OCI-LY1 (cell line): ENCODE results near the gene PITPNM3.

ENCODE experiments used
- H2AFZ ChIP-seq: fragments of 200-600 bp; sonication (generic), shearing (Covaris generic); 2 replicates; pipeline ENCODE4 v1.6.0; 2014; ENCODE audit warnings: antibody characterized with exemption, mild to moderate bottlenecking, low read length
- H3F3A ChIP-seq: fragments of 200-600 bp; sonication (generic), shearing (Covaris generic); 2 replicates; pipeline ENCODE4 v1.6.0; 2014; ENCODE audit warnings: mild to moderate bottlenecking, antibody characterized with exemption, low read length, moderate library complexity; ENCODE audit not compliant: insufficient read depth
- H3K27ac ChIP-seq: fragments of 200-600 bp; sonication (generic); 2 replicates; pipeline ENCODE4 v1.5.1; 2014; ENCODE audit warnings: low read length, mixed run types, mild to moderate bottlenecking, low read depth; ENCODE audit not compliant: poor library complexity, severe bottlenecking
- H3K27me3 ChIP-seq: fragments of 200-600 bp; sonication (generic); 2 replicates; pipeline ENCODE4 v1.6.0; 2014; ENCODE audit warnings: antibody characterized with exemption, mild to moderate bottlenecking, low read length, moderate library complexity; ENCODE audit not compliant: insufficient read depth
- H3K36me3 ChIP-seq: fragments of 200-600 bp; sonication (generic); 2 replicates; pipeline ENCODE4 v1.6.1; 2014; ENCODE audit warnings: mild to moderate bottlenecking, antibody characterized with exemption, low read length, moderate library complexity, mixed read lengths; ENCODE audit not compliant: insufficient read depth
- H3K4me1 ChIP-seq: fragments of 200-600 bp; sonication (generic); 2 replicates; pipeline ENCODE4 v1.5.1; 2014; ENCODE audit warnings: mild to moderate bottlenecking, low read length, moderate library complexity; ENCODE audit not compliant: insufficient read depth, severe bottlenecking
- H3K4me2 ChIP-seq: fragments of 200-600 bp; sonication (generic), shearing (Covaris generic); 2 replicates; pipeline ENCODE4 v1.6.1; 2014; ENCODE audit warnings: low read length
- H3K4me3 ChIP-seq: fragments of 200-600 bp; sonication (generic); 2 replicates; pipeline ENCODE4 v1.5.1; 2014; ENCODE audit warnings: low read length, low read depth, mild to moderate bottlenecking, mixed read lengths; ENCODE audit not compliant: poor library complexity, severe bottlenecking
- H3K79me2 ChIP-seq: fragments of 200-600 bp; shearing (Covaris generic); 2 replicates; pipeline ENCODE4 v1.6.1; 2016; ENCODE audit warnings: mixed run types, low read length, mixed read lengths; ENCODE audit not compliant: insufficient read depth
- H3K9ac ChIP-seq: fragments of 200-600 bp; sonication (generic), shearing (Covaris generic); 2 replicates; pipeline ENCODE4 v1.6.1; 2014; ENCODE audit warnings: mild to moderate bottlenecking, low read length, mixed read lengths
- H3K9me2 ChIP-seq: fragments of 200-600 bp; sonication (generic), shearing (Covaris generic); 2 replicates; pipeline ENCODE4 v1.6.1; 2014; ENCODE audit warnings: low read depth, mild to moderate bottlenecking, low read length, mixed read lengths
- H3K9me3 ChIP-seq: fragments of 200-600 bp; shearing (Covaris generic); 2 replicates; pipeline ENCODE4 v1.6.1; 2014; ENCODE audit warnings: low read length, mixed read lengths
- H4K20me1 ChIP-seq: fragments of 200-600 bp; sonication (generic), shearing (Covaris generic); 2 replicates; pipeline ENCODE4 v1.6.0; 2016; ENCODE audit warnings: mild to moderate bottlenecking, low read length; ENCODE audit not compliant: insufficient read depth
- EZH2 ChIP-seq: fragments of 200-600 bp; sonication (generic), shearing (Covaris generic); IDR thresholded peaks from 2 replicates; pipeline ENCODE4 v1.8.0; 2017; ENCODE audit warnings: borderline replicate concordance, mixed run types, mild to moderate bottlenecking, antibody characterized with exemption, low read length, moderate library complexity, mixed read lengths
- TF ChIP-seq, protein P1 (sequence below): fragments of 200-600 bp; sonication (generic), shearing (Covaris generic); IDR thresholded peaks from 2 replicates; pipeline ENCODE4 v1.5.1; 2017; ENCODE audit warnings: mild to moderate bottlenecking, antibody characterized with exemption, low read length, moderate library complexity, mixed read lengths

The PITPNM3 gene

DNA sequence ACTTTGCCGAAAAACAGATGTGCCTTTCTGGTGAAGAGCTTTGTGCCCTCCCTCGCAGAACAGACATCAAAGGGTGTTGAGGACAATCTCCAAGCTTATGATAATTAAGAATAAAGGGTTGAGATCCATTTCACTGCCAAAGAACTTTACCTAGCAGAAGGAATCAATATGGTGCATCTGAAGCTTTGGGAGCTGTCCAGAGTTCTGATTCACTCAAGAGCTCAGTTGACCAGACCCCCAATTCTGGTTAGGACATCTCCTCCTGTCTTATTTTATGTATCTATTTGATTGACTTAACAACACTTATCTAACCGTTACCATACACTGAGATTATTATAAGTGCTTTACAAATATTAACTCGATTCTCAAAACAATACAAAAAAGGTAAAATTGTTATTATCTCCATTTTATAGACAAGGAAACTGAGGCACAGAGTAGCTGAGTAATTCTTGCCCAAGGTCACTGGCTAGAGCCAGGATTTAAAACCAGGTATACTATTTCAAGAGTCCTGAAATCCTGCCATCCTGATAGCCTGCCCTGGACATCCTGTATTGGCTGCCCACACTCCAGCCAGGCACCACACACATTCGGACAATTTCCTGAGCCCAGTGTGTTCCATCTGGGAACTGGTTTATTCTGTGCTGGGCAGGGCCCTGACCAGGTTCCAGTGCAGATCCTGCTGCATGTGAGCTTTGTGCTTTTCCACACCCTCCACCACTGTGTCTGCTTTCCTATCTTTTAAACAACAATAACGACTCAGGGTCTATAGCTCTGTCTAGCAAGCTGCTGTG is 29.8 kb downstream of the PITPNM3 start:
- no peaks in the 10 kb centered on the region for H3K9me2 ChIP-seq
- TF ChIP-seq, protein P1, sequence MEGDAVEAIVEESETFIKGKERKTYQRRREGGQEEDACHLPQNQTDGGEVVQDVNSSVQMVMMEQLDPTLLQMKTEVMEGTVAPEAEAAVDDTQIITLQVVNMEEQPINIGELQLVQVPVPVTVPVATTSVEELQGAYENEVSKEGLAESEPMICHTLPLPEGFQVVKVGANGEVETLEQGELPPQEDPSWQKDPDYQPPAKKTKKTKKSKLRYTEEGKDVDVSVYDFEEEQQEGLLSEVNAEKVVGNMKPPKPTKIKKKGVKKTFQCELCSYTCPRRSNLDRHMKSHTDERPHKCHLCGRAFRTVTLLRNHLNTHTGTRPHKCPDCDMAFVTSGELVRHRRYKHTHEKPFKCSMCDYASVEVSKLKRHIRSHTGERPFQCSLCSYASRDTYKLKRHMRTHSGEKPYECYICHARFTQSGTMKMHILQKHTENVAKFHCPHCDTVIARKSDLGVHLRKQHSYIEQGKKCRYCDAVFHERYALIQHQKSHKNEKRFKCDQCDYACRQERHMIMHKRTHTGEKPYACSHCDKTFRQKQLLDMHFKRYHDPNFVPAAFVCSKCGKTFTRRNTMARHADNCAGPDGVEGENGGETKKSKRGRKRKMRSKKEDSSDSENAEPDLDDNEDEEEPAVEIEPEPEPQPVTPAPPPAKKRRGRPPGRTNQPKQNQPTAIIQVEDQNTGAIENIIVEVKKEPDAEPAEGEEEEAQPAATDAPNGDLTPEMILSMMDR, result no peak
- TF ChIP-seq EZH2, result no peak
- H3K4me3 ChIP-seq, result no peak overlapping the region
- no peaks in the 10 kb centered on the region; the same call in 1 of the 2 replicates for H3K27me3 ChIP-seq
- H3K4me1 ChIP-seq, result no peaks in the 10 kb centered on the region
- no peak overlapping the region for H3K27ac ChIP-seq
- H4K20me1 ChIP-seq, result no peaks in the 10 kb centered on the region
- H3K79me2 ChIP-seq, result no peaks in the 10 kb centered on the region
- H3K9me3 ChIP-seq, result no peaks in the 10 kb centered on the region
- no peaks in the 10 kb centered on the region for H3F3A ChIP-seq
- H2AFZ ChIP-seq, result no peak overlapping the region
- H3K4me2 ChIP-seq, result no peak overlapping the region
- H3K36me3 ChIP-seq, result no peaks in the 10 kb centered on the region
- H3K9ac ChIP-seq, result no peak overlapping the region

GRCh38 chr17:6525731-6526130 is 30.6 kb downstream of the PITPNM3 start:
- no peak overlapping the region for H3K9ac ChIP-seq
- H4K20me1 ChIP-seq, result no peaks in the 10 kb centered on the region
- H3K27me3 ChIP-seq, result no peaks in the 10 kb centered on the region; the same call in 1 of the 2 replicates

DNA sequence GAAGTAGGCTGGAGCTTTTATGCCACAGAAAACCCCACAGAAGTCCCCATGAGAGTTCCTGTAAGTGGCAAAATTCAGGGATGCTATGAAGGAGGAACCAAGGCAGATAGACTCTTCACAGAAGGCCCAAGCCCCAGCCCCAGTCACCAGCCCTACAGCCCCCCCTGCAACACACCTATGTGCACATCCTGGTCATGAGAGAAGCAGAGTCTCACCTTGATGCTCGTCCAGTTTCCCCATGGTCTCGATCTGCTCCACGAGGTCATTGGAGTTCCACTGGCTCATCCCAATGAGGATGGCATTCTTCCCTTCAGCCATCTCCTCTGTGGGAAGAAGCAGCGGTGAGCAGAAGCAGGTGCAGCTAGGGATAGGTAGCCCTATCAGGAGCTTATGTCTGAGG is 31.2 kb downstream of the PITPNM3 start:
- Histone ChIP-seq H3K9ac (no peak overlapping the region), H3F3A (no peaks in the 10 kb centered on the region), H3K9me2 (no peaks in the 10 kb centered on the region), H3K27ac (no peak overlapping the region), H3K4me3 (no peak overlapping the region), H2AFZ (no peak overlapping the region), H3K4me2 (no peak overlapping the region), H3K79me2 (no peaks in the 10 kb centered on the region), H3K9me3 (no peaks in the 10 kb centered on the region), H3K36me3 (no peaks in the 10 kb centered on the region), H3K4me1 (no peaks in the 10 kb centered on the region), H3K27me3 (no peaks in the 10 kb centered on the region; the same call in 1 of the 2 replicates), H4K20me1 (no peaks in the 10 kb centered on the region)
- TF ChIP-seq, protein P1, result no peak
- no peak for TF ChIP-seq EZH2

More at GRCh38 chr17:6525731-6526130, 30.6 kb downstream of the PITPNM3 start:
- Histone ChIP-seq H3K9me2 (no peaks in the 10 kb centered on the region), H3F3A (no peaks in the 10 kb centered on the region), H3K9me3 (no peaks in the 10 kb centered on the region), H3K36me3 (no peaks in the 10 kb centered on the region), H3K4me3 (no peak overlapping the region), H2AFZ (no peak overlapping the region), H3K27ac (no peak overlapping the region), H3K4me1 (no peaks in the 10 kb centered on the region), H3K79me2 (no peaks in the 10 kb centered on the region), H3K4me2 (no peak overlapping the region)
- TF ChIP-seq, protein P1, result no peak
- TF ChIP-seq EZH2, result no peak
